ENCODE results near the gene NRAP.

- TF ChIP-seq CTCF (IDR thresholded peaks at IDR 0.05) (no peak), ZFX (IDR thresholded peaks at IDR 0.05; ENCODE audit: borderline replicate concordance) (no peak)
These were observed 699 bp downstream of the NRAP start for GRCh38 chr10:113663142-113663541.

All from 22Rv1 (cell line).